ENCODE results near the gene KCTD2. TPM values are rescaled to one million over a fixed set of nuclear protein-coding genes. Genes with fewer than 3 reads are reported as not detected.

KCTD2 gene
- total and polyA plus RNA-seq, 2 experiments from 2014 or later = 12.7 to 19.1 TPM

DNA sequence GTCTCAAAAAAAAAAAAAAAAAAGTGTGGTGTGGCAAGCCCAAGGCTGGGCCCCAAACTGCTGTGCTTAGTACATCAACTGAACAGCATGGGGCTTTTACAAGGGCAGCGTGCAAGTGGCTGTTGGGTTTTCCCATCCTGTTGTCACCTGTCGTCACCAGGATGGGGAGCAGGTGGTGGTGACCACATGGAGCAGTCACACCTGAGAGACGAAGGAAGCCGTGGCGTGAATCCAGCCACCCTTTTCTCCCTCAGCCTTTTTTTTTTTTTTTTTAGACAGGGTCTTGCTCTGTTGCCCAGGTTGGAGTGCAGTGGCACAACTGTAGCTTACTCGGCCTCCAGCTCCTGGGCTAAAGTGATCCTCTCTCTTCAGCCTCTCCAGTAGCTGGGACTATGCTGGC lies 38.7 kb upstream of the KCTD2 start:
- Histone ChIP-seq H3K9me3 (ENCODE audit: low read depth) (no peaks in the 10 kb centered on the region), H3K27me3 (no peaks in the 10 kb centered on the region), H3K27ac (no peak overlapping the region), H3K4me1 (ENCODE audit: insufficient read depth) (peaks cover 7% of the 10 kb centered on the region), H3K4me3 (no peak overlapping the region), H3K4me2 (no peak overlapping the region), H3K36me3 (replicated peaks; ENCODE audit: insufficient read depth, low read depth) (no peaks in the 10 kb centered on the region), H3K79me2 (peaks cover 3% of the 10 kb centered on the region), H2AFZ (no peak overlapping the region), H3K9me2 (replicated peaks; ENCODE audit: insufficient read depth) (no peaks in the 10 kb centered on the region), H4K20me1 (ENCODE audit: insufficient read depth, poor library complexity, severe bottlenecking) (no peaks in the 10 kb centered on the region)
- no peak for DNase-seq (ENCODE audit: low spot score)
- TF ChIP-seq, protein P1, sequence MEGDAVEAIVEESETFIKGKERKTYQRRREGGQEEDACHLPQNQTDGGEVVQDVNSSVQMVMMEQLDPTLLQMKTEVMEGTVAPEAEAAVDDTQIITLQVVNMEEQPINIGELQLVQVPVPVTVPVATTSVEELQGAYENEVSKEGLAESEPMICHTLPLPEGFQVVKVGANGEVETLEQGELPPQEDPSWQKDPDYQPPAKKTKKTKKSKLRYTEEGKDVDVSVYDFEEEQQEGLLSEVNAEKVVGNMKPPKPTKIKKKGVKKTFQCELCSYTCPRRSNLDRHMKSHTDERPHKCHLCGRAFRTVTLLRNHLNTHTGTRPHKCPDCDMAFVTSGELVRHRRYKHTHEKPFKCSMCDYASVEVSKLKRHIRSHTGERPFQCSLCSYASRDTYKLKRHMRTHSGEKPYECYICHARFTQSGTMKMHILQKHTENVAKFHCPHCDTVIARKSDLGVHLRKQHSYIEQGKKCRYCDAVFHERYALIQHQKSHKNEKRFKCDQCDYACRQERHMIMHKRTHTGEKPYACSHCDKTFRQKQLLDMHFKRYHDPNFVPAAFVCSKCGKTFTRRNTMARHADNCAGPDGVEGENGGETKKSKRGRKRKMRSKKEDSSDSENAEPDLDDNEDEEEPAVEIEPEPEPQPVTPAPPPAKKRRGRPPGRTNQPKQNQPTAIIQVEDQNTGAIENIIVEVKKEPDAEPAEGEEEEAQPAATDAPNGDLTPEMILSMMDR (IDR thresholded peaks at IDR 0.05; ENCODE audit: poor library complexity) = no peak
- TF ChIP-seq EZH2phosphoT487 (IDR thresholded peaks at IDR 0.05; ENCODE audit: low read depth, severe bottlenecking, unreplicated experiment) = no peak
- no peak for TF ChIP-seq EZH2 (IDR thresholded peaks at IDR 0.05; ENCODE audit: borderline replicate concordance)
- WGBS (ENCODE audit: low lambda C conversion rate, missing lambda C conversion rate) = 97% methylated on average over 6 of the region's 6 CpGs

DNA sequence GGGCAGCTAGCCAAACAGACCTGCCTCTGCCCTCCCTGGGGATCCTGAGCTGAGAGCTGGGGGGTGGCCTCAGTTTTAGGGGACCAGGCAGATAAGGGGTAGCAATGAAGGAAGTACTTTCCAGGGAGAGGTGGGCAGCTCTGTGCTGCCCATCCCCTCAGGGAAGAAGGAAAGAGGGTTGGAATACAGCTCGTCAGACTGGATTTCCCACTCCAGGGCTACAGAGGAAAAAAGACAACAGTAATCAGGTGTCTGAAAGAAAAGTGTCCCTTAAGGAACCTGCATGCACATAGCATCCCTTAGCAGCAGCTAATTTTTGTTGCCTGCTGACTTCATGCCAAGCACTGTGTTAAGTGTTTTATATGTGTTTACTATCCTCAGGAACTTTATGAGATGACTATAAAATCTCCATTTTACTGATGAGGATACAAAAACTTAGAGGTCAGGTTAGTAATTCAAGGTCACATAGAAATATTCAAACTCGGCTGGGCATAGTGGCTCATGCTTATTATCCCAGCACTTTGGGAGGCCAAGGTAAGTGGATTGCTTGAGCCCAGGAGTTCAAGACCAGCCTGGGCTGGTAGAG lies 37.8 kb upstream of the KCTD2 start:
- H3K36me3 ChIP-seq (replicated peaks; ENCODE audit: insufficient read depth, low read depth) = no peaks in the 10 kb centered on the region
- H3K4me2 ChIP-seq = no peak overlapping the region
- H3K9me2 ChIP-seq (replicated peaks; ENCODE audit: insufficient read depth) = no peaks in the 10 kb centered on the region
- no peaks in the 10 kb centered on the region for H3K9me3 ChIP-seq (ENCODE audit: low read depth)
- H3K27me3 ChIP-seq = no peaks in the 10 kb centered on the region
- no peak overlapping the region for H3K4me3 ChIP-seq
- H3K27ac ChIP-seq = no peak overlapping the region
- H3K79me2 ChIP-seq = peaks cover 10% of the 10 kb centered on the region
- no peaks in the 10 kb centered on the region for H4K20me1 ChIP-seq (ENCODE audit: insufficient read depth, poor library complexity, severe bottlenecking)
- no peak overlapping the region for H2AFZ ChIP-seq
- no peak for TF ChIP-seq EZH2 (IDR thresholded peaks at IDR 0.05; ENCODE audit: borderline replicate concordance)
- TF ChIP-seq, protein P1 (IDR thresholded peaks at IDR 0.05; ENCODE audit: poor library complexity) = no peak
- no peak for TF ChIP-seq EZH2phosphoT487 (IDR thresholded peaks at IDR 0.05; ENCODE audit: low read depth, severe bottlenecking, unreplicated experiment)
- DNase-seq (ENCODE audit: low spot score) = no peak
- H3K4me1 ChIP-seq (ENCODE audit: insufficient read depth) = peaks cover 12% of the 10 kb centered on the region
- WGBS (ENCODE audit: low lambda C conversion rate, missing lambda C conversion rate) = 58% methylated on average over 2 of the region's 2 CpGs

DNA sequence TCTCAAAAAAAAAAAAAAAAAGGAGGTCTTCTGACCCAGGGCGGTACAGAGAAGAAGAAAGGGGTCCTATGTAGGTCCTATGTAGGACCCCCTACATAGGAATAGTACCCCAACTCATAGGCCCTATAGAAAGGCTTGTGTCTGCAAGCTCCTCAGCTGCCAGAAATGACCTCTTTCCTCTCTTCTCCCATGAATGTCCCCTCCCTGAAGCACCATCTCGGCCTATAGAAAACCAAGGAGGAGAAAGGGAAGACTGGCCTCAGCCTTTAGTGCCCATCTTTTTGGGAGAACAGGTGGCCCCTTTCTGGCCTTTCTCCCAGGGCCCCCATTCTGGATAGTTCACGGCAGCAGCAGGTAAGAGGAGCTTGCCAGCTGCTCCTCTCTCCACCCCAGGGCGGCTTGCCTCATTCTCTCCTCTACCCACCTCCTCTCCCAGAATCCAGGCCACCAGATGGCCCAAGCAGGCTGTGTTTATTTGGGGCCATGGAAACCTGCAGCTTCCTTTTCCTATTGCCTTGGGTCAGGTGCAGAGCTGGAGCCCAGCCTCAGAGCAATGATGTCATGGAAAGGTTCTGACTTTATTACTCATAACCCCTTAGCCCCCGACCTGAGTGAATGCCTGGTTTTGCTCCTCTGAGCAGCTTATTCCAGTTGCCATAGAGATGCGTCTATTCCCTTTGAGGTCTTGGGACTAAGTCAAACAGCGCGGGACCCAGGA lies 36.2 kb upstream of the KCTD2 start:
- Histone ChIP-seq H3K79me2 (peaks cover 17% of the 10 kb centered on the region), H3K27me3 (no peaks in the 10 kb centered on the region), H3K36me3 (replicated peaks; ENCODE audit: insufficient read depth, low read depth) (no peaks in the 10 kb centered on the region), H3K4me2 (peak overlapping the region; percentile 89), H3K27ac (peak overlapping the region; percentile 96), H3K9me2 (replicated peaks; ENCODE audit: insufficient read depth) (no peaks in the 10 kb centered on the region), H3K4me1 (ENCODE audit: insufficient read depth) (peaks cover 12% of the 10 kb centered on the region), H2AFZ (no peak overlapping the region), H3K9me3 (ENCODE audit: low read depth) (no peaks in the 10 kb centered on the region), H4K20me1 (ENCODE audit: insufficient read depth, poor library complexity, severe bottlenecking) (no peaks in the 10 kb centered on the region), H3K4me3 (no peak overlapping the region)
- TF ChIP-seq EZH2 (IDR thresholded peaks at IDR 0.05; ENCODE audit: borderline replicate concordance) (no peak), EZH2phosphoT487 (IDR thresholded peaks at IDR 0.05; ENCODE audit: low read depth, severe bottlenecking, unreplicated experiment) (no peak)
- TF ChIP-seq, protein P1 (IDR thresholded peaks at IDR 0.05; ENCODE audit: poor library complexity) = no peak
- DNase-seq (ENCODE audit: low spot score) = peak; percentile 76
- WGBS (ENCODE audit: low lambda C conversion rate, missing lambda C conversion rate) = 75% methylated on average over 8 of the region's 8 CpGs

All from hepatocyte (in vitro differentiated cells).